Neural cell (in vitro differentiated cells): ENCODE results near the gene MCC. TPM values are rescaled to one million over a fixed set of nuclear protein-coding genes. Genes with fewer than 3 reads are reported as not detected.

Experiments used
- H2AFZ ChIP-seq: fragments of 200-600, 300-800 bp; sonication (generic), shearing (Covaris generic); 2 replicates; pipeline ENCODE4 v1.6.0; 2014; ENCODE audit warnings: low read depth, mild to moderate bottlenecking, antibody characterized with exemption, low read length, moderate library complexity
- H3F3A ChIP-seq: fragments of 200-600 bp; shearing (Covaris generic); 2 replicates; pipeline ENCODE4 v1.6.1; 2016; ENCODE audit warnings: mild to moderate bottlenecking, moderate library complexity, mixed read lengths, antibody characterized with exemption, low read length; ENCODE audit not compliant: insufficient read depth, poor library complexity, severe bottlenecking
- H3K27ac ChIP-seq: fragments of 200-600, 300-800 bp; sonication (generic), shearing (Covaris generic); 2 replicates; pipeline ENCODE4 v1.5.1; 2014; ENCODE audit warnings: mild to moderate bottlenecking, low read length, moderate library complexity
- H3K27me3 ChIP-seq: fragments of 300-800, 200-600 bp; sonication (generic), shearing (Covaris generic); 2 replicates; pipeline ENCODE4 v1.6.0; 2014; ENCODE audit warnings: mild to moderate bottlenecking, low read depth, low read length, moderate library complexity; ENCODE audit not compliant: insufficient read depth
- H3K36me3 ChIP-seq: fragments of 300-800, 200-600 bp; sonication (generic), shearing (Covaris generic); 2 replicates; pipeline ENCODE4 v1.5.1; 2014; ENCODE audit warnings: mild to moderate bottlenecking, antibody characterized with exemption, low read length, moderate library complexity; ENCODE audit not compliant: insufficient read depth
- H3K4me2 ChIP-seq: fragments of 300-800, 200-600 bp; sonication (generic), shearing (Covaris generic); 2 replicates; pipeline ENCODE4 v1.6.0; 2014; ENCODE audit warnings: mild to moderate bottlenecking, low read length
- H3K4me3 ChIP-seq: fragments of 300-800, 200-600 bp; sonication (generic), shearing (Covaris generic); 2 replicates; pipeline ENCODE4 v1.5.1; 2014; ENCODE audit warnings: mild to moderate bottlenecking, low read length, moderate library complexity
- H3K79me2 ChIP-seq: fragments of 200-600 bp; shearing (Covaris generic); replicated peaks from 2 replicates; pipeline ENCODE4 v1.6.0; 2014; ENCODE audit warnings: mild to moderate bottlenecking, low read length, moderate library complexity; ENCODE audit not compliant: insufficient read depth
- H3K9ac ChIP-seq: fragments of 300-800, 200-600 bp; sonication (generic), shearing (Covaris generic); 2 replicates; pipeline ENCODE4 v1.6.1; 2016; ENCODE audit warnings: mild to moderate bottlenecking, low read length, mixed read lengths
- H3K9me2 ChIP-seq: fragments of 200-600 bp; shearing (Covaris generic); 2 replicates; pipeline ENCODE4 v1.6.1; 2016; ENCODE audit warnings: mild to moderate bottlenecking, low read length, mixed read lengths; ENCODE audit not compliant: insufficient read depth
- H3K9me3 ChIP-seq: fragments of 200-600, 300-800 bp; sonication (generic), shearing (Covaris generic); 2 replicates; pipeline ENCODE4 v1.6.1; 2016; ENCODE audit warnings: mild to moderate bottlenecking, mixed run types, low read length, moderate library complexity, mixed read lengths
- H4K20me1 ChIP-seq: fragments of 200-600 bp; shearing (Covaris generic); 2 replicates; pipeline ENCODE4 v1.6.1; 2016; ENCODE audit warnings: mild to moderate bottlenecking, mixed run types; ENCODE audit not compliant: insufficient read depth
- CTCF ChIP-seq: fragments of 450-650 bp; IDR thresholded peaks from 2 replicates; pipeline ENCODE4 v1.5.1; 2014; ENCODE audit warnings: antibody characterized with exemption, mild to moderate bottlenecking, moderate library complexity; ENCODE audit not compliant: poor library complexity, severe bottlenecking
- EP300 ChIP-seq: fragments of 450-650 bp; conservative IDR thresholded peaks from 2 replicates; pipeline ENCODE4 v1.6.1; 2014; ENCODE audit warnings: antibody characterized with exemption, mild to moderate bottlenecking, moderate library complexity; ENCODE audit not compliant: poor library complexity, severe bottlenecking
- EZH2 ChIP-seq: fragments of 200-600, 300-800 bp; shearing (Covaris generic), sonication (generic); IDR thresholded peaks from 2 replicates; pipeline ENCODE4 v1.6.1; 2014; ENCODE audit warnings: antibody characterized with exemption, low read length, borderline replicate concordance, mild to moderate bottlenecking; ENCODE audit not compliant: insufficient read depth, poor library complexity, severe bottlenecking
- MXI1 ChIP-seq: fragments of 450-650 bp; conservative IDR thresholded peaks from 2 replicates; pipeline ENCODE4 v1.6.1; 2014; ENCODE audit warnings: antibody characterized with exemption, mild to moderate bottlenecking; ENCODE audit not compliant: poor library complexity, severe bottlenecking
- POLR2AphosphoS5 ChIP-seq: IDR thresholded peaks from 2 replicates; pipeline ENCODE4 v1.6.1; 2012
- RAD21 ChIP-seq: fragments of 450-650 bp; conservative IDR thresholded peaks from 2 replicates; pipeline ENCODE4 v1.6.1; 2014; ENCODE audit warnings: antibody characterized with exemption, mild to moderate bottlenecking, moderate library complexity
- REST ChIP-seq: IDR thresholded peaks from 2 replicates; pipeline ENCODE4 v1.6.1; 2012; ENCODE audit warnings: borderline replicate concordance
- SMC3 ChIP-seq: fragments of 450-650 bp; conservative IDR thresholded peaks from 2 replicates; pipeline ENCODE4 v1.6.1; 2014; ENCODE audit warnings: antibody characterized with exemption, mild to moderate bottlenecking, moderate library complexity; ENCODE audit not compliant: poor library complexity
- TAF1 ChIP-seq: IDR thresholded peaks from 2 replicates; pipeline ENCODE4 v1.6.1; 2012; ENCODE audit warnings: low read depth
- polyA plus RNA-seq: library from polyadenylated mRNA; depleted of rRNA; stranded (reverse); fragments of >200 nt; gene quantifications from 2 replicates; pipeline ENCODE4 v1.2.3, GENCODE V29; 2014

MCC gene
- polyA plus RNA-seq, 1 donor from 2014 or later: 2.2 TPM

- no peak overlapping the region for H3K4me3 ChIP-seq
- H3K27ac ChIP-seq: no peak overlapping the region
- TF ChIP-seq CTCF: no peak
- no peak for TF ChIP-seq RAD21
- no peak for TF ChIP-seq TAF1
- TF ChIP-seq REST: no peak
- TF ChIP-seq MXI1: no peak
- TF ChIP-seq SMC3: no peak
- no peak for TF ChIP-seq POLR2AphosphoS5
- no peak for TF ChIP-seq EZH2
Measured at GRCh38 chr5:113091622-113092021, 396.6 kb downstream of the MCC start.

GRCh38 chr5:113090336-113091106 is 397.7 kb downstream of the MCC start:
- Histone ChIP-seq H2AFZ (no peak overlapping the region), H3K27ac (no peak overlapping the region), H4K20me1 (no peaks in the 10 kb centered on the region), H3K4me3 (no peak overlapping the region), H3K4me2 (no peak overlapping the region), H3K36me3 (no peaks in the 10 kb centered on the region), H3K79me2 (no peaks in the 10 kb centered on the region), H3K27me3 (no peaks in the 10 kb centered on the region), H3K9ac (no peak overlapping the region), H3K9me3 (no peaks in the 10 kb centered on the region), H3K9me2 (no peaks in the 10 kb centered on the region), H3F3A (no peaks in the 10 kb centered on the region)
- TF ChIP-seq MXI1: no peak
- TF ChIP-seq REST: no peak
- TF ChIP-seq EZH2: no peak
- no peak for TF ChIP-seq CTCF
- no peak for TF ChIP-seq TAF1
- TF ChIP-seq EP300: no peak
- TF ChIP-seq POLR2AphosphoS5: no peak
- TF ChIP-seq SMC3: no peak
- TF ChIP-seq RAD21: no peak

More at GRCh38 chr5:113091622-113092021, 396.6 kb downstream of the MCC start:
- H3F3A ChIP-seq: no peaks in the 10 kb centered on the region
- no peak overlapping the region for H3K4me2 ChIP-seq
- H4K20me1 ChIP-seq: no peaks in the 10 kb centered on the region
- H3K9me3 ChIP-seq: no peaks in the 10 kb centered on the region
- no peak overlapping the region for H2AFZ ChIP-seq
- no peaks in the 10 kb centered on the region for H3K9me2 ChIP-seq
- no peaks in the 10 kb centered on the region for H3K27me3 ChIP-seq
- H3K9ac ChIP-seq: no peak overlapping the region
- no peaks in the 10 kb centered on the region for H3K79me2 ChIP-seq
- no peaks in the 10 kb centered on the region for H3K36me3 ChIP-seq
